NCI-H146 treated with DMSO at 0.1 percent for 48 hours (cell line): ENCODE data around the gene ATP4B.
A peak's percentile ranks its signal among the peaks of the same experiment; 100 is the strongest.

Experiments used
- DNase-seq: peaks from one replicate; lab custom pipeline; 2025; ENCODE audit not compliant: unreplicated experiment; lab: John Stamatoyannopoulos, UW

The ATP4B gene

GRCh38 chr13:113656831-113657671 is 947 bp downstream of the ATP4B start:
- no peak for DNase-seq

GRCh38 chr13:113656003-113656588 is 1.9 kb downstream of the ATP4B start:
- DNase-seq = no peak

- DNase-seq = no peak
Measured at GRCh38 chr13:113655346-113656002, 2.5 kb downstream of the ATP4B start.

GRCh38 chr13:113654591-113655345 is 3.2 kb downstream of the ATP4B start:
- DNase-seq = no peak

GRCh38 chr13:113654175-113654560 is 3.8 kb downstream of the ATP4B start:
- no peak for DNase-seq

GRCh38 chr13:113653264-113654174 is 4.5 kb downstream of the ATP4B start:
- peak; percentile 75 for DNase-seq

GRCh38 chr13:113652404-113653263 is 5.4 kb downstream of the ATP4B start:
- DNase-seq = no peak

- no peak for DNase-seq
Measured at GRCh38 chr13:113651511-113652403, 6.2 kb downstream of the ATP4B start.

- DNase-seq = no peak
Measured at GRCh38 chr13:113650731-113651148, 7.3 kb downstream of the ATP4B start.

- no peak for DNase-seq
Measured at GRCh38 chr13:113650275-113650674, 7.7 kb downstream of the ATP4B start.

- no peak for DNase-seq
Measured at GRCh38 chr13:113649212-113649611, 8.8 kb downstream of the ATP4B start.

- DNase-seq = no peak
Measured at GRCh38 chr13:113648216-113648610, 9.8 kb downstream of the ATP4B start.

GRCh38 chr13:113647351-113648215 is 10.4 kb downstream of the ATP4B start:
- DNase-seq = no peak

- DNase-seq = no peak
Measured at GRCh38 chr13:113646921-113647340, 11.1 kb downstream of the ATP4B start.

GRCh38 chr13:113646376-113646775 is 11.6 kb downstream of the ATP4B start:
- no peak for DNase-seq

- no peak for DNase-seq
Measured at GRCh38 chr13:113645329-113645728, 12.7 kb downstream of the ATP4B start.

GRCh38 chr13:113644800-113645199 is 13.2 kb downstream of the ATP4B start:
- no peak for DNase-seq
